Measurements from ENCODE around the gene CYP4F8.

DNA sequence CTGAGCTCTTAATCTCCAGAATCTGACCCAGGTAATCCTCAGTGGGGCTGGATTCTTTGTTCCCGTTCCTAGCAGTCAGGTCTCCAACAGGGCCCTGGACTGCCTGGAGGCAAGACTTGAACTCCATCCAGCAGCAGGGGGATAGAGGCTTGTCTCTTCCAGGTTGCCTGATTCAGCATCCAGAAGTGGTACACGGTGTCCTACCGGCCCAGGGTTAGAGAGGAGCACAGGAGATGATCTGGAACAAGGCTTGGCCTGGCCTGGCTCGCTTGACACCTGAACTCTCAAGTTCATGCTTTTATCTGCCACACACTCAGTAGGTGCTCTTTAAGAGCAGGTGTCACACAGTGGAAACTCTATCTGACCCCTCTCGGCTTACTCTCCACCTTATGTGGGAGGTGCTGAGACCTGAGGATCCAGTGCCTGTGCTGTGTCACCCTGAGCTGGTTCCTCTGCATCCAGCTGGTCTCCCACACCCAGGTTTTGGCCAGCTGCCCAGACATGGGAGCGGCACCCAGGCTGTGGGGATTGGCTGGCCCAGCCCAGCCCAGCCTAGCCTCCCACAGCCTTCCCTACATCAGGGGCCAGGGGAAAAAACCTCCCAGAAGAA, 25.4 kb downstream of the CYP4F8 start, which contains the start of gene CYP4F3:
- TF ChIP-seq TAF1 (IDR thresholded peaks at IDR 0.05; ENCODE audit: low read depth, low read length) (no peak), CHD2 (IDR thresholded peaks at IDR 0.05; ENCODE audit: low read length) (no peak), EP300 (IDR thresholded peaks at IDR 0.05; ENCODE audit: borderline replicate concordance in 1 of 2, low read depth in 2 of 2, low read length in 2 of 2) (no peak), RXRA (IDR thresholded peaks at IDR 0.05; ENCODE audit: insufficient read depth, low read depth, low read length) (no peak), CREB1 (IDR thresholded peaks at IDR 0.05) (no peak), YY1 (IDR thresholded peaks at IDR 0.05; ENCODE audit: low read depth, low read length) (no peak)
- TF ChIP-seq, protein P1, sequence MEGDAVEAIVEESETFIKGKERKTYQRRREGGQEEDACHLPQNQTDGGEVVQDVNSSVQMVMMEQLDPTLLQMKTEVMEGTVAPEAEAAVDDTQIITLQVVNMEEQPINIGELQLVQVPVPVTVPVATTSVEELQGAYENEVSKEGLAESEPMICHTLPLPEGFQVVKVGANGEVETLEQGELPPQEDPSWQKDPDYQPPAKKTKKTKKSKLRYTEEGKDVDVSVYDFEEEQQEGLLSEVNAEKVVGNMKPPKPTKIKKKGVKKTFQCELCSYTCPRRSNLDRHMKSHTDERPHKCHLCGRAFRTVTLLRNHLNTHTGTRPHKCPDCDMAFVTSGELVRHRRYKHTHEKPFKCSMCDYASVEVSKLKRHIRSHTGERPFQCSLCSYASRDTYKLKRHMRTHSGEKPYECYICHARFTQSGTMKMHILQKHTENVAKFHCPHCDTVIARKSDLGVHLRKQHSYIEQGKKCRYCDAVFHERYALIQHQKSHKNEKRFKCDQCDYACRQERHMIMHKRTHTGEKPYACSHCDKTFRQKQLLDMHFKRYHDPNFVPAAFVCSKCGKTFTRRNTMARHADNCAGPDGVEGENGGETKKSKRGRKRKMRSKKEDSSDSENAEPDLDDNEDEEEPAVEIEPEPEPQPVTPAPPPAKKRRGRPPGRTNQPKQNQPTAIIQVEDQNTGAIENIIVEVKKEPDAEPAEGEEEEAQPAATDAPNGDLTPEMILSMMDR (IDR thresholded peaks at IDR 0.05; ENCODE audit: control extremely low read depth in 1 of 3, insufficient read depth in 1 of 3, low read depth in 1 of 3, low read length in 3 of 3): no peak
- TF ChIP-seq, protein P2, sequence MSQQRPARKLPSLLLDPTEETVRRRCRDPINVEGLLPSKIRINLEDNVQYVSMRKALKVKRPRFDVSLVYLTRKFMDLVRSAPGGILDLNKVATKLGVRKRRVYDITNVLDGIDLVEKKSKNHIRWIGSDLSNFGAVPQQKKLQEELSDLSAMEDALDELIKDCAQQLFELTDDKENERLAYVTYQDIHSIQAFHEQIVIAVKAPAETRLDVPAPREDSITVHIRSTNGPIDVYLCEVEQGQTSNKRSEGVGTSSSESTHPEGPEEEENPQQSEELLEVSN (IDR thresholded peaks at IDR 0.05): no peak
